ENCODE data around the gene AVPR1A.

AVPR1A gene

GRCh38 chr12:63093084-63093483, 57.9 kb downstream of the AVPR1A start:
- no peak for DNase-seq

All from activated naive CD4-positive, alpha-beta T cell treated with Interleukin-2 at 50 U/mL for 16 hours (primary cell).